GM19468 (cell line): ENCODE results near the gene OAS3.
"Not testable (repeated sequence)": the region's sequence is repeated elsewhere in the genome, so short reads cannot be mapped to it uniquely, and the experiment has no call there.

ENCODE experiments used
- ATAC-seq: cut with Tn5 transposase; IDR thresholded peaks from one replicate; pipeline ENCODE4 v1.9.1; 2021; ENCODE audit warnings: mild to moderate bottlenecking, moderate library complexity, moderate number of reproducible peaks; ENCODE audit not compliant: unreplicated experiment; ENCODE audit errors: extremely low read depth

The OAS3 gene

GRCh38 chr12:112977641-112978040 is 39.4 kb downstream of the OAS3 start:
- ATAC-seq = no peak

- ATAC-seq = peak; percentile 95
These were observed 40.1 kb downstream of the OAS3 start, which contains the start of gene OAS2 for GRCh38 chr12:112978163-112979040. Gene OAS2 (plus strand): TSS chr12:112978519. CDS start chr12:112978609, 90 bp downstream.

DNA sequence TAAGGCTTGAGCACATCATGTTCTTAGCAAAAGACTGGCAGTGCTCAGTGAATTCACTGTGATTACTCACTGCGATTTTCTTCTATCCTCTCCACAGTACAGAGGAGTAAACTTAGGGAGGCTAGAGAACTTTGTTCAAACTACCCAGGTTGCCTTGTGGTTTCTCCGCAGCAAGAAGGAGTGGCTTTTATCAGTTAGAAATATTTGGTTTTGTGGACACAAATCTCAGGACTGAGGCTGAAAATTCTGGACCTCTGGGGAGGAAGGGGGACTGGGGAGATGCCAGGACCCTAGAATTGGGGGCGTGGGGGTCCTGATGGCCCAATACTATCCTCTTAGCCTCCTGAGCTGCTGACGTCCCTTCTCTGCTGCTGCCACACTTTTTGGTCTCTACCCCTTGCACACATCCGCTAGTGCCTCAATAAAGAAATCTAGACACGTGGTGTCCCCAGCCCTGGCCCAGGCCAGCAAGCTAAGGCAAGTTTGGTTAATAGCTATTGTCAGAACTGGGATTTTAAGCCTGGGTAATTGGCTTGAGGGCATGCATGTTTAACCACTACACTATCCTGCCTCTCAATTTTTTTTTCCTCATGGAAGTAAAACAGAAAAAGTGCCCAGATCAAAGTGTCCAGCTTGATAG is 40.9 kb downstream of the OAS3 start:
- ATAC-seq = no peak

GRCh38 chr12:112980491-112981158 is 42.4 kb downstream of the OAS3 start:
- no peak for ATAC-seq

DNA sequence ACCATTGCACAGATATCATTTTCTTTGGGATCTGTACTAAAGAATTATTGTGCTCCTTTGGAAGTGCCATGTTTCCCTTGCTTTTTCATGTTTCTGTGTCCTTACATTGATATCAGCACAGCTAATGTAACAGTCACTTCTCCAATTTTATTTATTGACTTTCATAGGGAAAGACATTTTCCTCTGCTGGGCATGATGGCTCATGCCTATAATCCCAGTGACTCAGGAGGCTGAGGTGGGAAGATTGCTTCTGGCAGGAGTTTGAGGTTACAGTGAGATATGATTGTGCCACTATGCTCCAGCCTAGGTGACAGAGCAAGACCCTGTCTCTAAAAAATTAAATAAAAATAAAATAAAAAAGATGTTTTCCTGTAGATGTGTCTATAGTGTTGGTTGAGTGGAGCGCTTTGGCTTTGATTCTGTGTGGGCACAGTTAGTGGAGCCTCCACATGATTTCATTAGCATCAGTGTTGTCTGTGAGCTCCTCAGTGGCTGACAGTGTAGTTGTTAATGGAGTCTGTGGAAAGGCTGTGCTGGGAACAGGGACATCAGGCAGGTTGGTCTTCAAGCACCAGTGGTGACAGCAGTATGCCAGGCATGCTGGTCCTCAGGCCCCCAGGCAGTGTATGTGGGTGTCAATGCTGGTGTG is 47.5 kb downstream of the OAS3 start:
- ATAC-seq = no peak

GRCh38 chr12:112986291-112986800 is 48.1 kb downstream of the OAS3 start:
- no peak for ATAC-seq

DNA sequence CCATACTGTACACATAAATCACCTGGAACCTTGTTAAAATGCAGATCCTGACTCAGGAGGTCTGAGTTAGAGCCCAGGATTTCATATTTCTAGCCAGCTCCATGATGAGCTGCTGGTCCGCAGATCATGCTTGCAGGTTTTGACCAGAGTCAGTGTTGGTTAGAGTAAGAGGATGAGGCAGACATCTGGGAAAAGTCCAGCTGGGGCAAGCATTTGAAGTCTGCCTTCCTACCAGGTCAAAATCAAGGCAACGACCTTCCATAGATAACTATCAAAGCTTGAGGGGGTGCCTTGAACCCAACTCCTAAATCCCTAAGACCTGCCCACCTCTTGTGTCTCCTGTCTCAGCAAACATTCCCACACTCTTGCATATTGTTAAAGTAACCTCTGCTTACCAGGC is 49.3 kb downstream of the OAS3 start:
- no peak for ATAC-seq

DNA sequence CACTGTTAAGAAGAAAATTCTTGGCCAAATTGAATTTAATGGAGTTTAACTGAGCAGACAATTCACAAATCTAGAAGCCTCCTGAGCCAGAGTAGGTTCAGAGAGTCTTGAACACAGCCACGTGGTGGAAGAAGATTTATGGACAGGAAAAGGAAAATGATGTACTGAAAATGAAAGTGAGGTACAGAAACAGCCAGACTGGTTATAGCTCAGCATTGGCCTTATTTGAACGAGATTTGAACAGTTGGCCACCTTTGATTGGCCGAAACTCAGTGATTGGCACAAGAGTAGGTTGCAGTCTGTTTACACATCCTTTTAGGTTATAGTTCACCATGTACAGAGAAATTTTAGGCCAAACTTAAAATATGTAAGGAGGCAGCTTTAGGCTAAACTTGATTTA is 50.0 kb downstream of the OAS3 start:
- ATAC-seq = no peak

GRCh38 chr12:112988823-112989385 is 50.6 kb downstream of the OAS3 start:
- not testable (repeated sequence) for ATAC-seq

GRCh38 chr12:112989806-112990205 is 51.5 kb downstream of the OAS3 start:
- no peak for ATAC-seq

DNA sequence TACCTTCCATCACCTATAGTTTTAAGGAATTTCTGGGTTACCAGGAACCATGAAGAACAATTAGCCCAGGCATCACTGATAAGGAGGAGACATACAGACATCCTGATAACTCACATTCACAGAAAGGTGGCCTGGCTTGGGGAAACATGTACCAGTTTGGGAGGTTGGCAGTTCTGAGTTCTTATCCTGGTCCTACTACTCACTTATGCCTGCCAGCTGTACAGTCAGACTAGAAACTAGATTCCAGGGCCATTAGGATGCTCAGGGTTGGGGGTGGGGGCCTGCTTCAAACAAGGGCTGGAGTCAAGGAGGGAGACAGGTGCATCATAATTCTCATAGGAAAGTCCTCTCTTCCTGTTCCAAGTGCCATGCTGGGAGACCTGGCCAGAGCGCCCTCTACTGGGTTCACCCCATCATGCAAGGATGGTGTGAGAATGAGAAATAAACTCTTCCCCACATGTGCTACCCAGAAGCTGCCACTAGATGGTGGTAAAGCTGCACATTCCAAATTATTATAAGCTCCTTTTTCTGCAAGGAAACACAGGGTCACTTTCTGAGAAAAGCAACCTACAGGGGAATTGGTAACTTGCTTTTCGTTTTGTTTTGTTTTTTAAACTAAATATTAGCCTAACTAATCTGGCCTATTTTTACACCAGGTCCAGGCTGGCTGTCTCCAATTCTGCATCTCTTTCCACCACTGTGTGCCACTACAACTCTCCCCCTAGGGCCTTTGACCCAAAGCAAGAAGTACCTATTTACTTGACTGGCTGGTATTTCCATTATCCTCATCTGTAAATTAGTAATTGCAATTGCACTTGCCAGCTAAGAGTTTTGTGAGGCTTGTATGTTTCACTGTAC is 54.5 kb downstream of the OAS3 start:
- ATAC-seq = no peak

DNA sequence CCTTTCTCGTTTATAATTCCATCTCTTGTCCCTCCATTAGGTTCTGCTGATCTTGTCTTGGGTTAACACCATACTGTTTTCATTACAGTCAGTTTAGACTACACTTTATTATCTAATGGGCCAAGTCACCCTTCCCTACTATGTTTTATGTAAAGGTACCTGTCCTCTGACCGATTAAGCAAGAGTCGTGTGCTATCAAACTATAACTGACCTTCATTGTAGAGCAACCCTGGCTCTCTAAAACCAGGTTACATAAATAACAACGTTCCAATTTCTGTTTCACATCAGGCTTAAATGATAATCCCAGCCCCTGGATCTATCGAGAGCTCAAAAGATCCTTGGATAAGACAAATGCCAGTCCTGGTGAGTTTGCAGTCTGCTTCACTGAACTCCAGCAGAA is 56.7 kb downstream of the OAS3 start:
- ATAC-seq = no peak

GRCh38 chr12:112996501-112996900 is 58.2 kb downstream of the OAS3 start:
- no peak for ATAC-seq

GRCh38 chr12:112997506-112997905 is 59.2 kb downstream of the OAS3 start:
- no peak for ATAC-seq

DNA sequence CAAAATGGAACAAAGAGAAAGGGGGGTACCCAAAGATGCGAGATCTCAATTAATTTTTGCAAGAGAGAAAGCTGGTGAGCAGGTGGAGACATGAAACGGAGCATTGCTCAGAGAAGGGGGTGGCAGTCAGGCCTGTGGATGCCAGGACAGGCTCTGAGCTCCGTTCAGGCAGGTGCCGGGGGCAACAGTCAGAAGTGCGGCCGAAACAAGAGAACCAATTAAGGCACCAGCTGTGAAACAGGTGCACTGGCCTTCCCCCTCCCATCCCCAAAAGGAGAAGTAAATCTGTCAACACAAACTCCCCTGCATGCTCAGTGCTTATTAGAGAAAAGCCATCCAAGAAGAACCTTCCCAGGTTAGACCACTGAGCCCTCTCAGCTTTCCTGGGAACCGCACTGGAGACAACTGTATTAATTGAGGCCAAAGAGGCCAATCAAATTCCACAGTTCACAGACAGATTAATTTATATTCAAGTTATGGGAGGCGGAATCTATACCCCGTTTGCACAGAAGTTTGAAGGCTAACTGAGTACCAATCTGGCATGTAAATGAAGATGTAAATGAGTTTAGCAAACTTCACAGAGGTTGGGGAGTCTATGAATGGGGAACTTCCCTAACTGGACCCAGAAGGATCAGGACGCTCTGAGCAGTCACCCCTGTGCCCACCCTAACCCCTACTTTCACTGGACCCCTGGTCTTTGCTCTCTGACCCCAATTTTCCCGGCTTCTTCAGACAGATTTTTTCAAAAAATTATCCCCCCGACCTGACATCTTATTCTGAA is 60.9 kb downstream of the OAS3 start:
- peak; percentile 53 for ATAC-seq

DNA sequence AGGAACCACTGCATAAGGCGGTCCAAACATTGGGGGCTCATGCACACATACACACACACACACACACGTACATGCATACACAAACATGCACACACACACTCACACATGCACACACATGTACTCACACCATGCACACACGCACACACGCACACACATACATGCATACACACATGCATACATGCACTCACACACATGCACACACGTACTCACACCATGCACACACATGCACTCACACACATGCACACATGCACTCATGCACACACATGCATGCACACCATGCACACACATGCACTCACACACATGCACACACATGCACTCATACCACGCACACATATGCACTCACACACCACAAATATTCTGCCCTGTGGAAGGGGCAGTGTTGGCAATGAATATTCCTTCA is 62.2 kb downstream of the OAS3 start:
- no peak for ATAC-seq

GRCh38 chr12:113002155-113002554 is 63.9 kb downstream of the OAS3 start:
- no peak for ATAC-seq

GRCh38 chr12:113002676-113003075 is 64.4 kb downstream of the OAS3 start:
- no peak for ATAC-seq
